Mesenchymal stem cell (in vitro differentiated cells and primary cell): ENCODE measurements around the gene ZSWIM7.
"Not testable (repeated sequence)": the region's sequence is repeated elsewhere in the genome, so short reads cannot be mapped to it uniquely, and the experiment has no call there.

Experiments
- DNase-seq: peaks from one replicate; pipeline ENCODE4 v3.0.0-alpha.2; 2013
- H2AFZ ChIP-seq: one replicate; pipeline ENCODE4 v1.6.1; 2013; ENCODE audit warnings: low read depth, mild to moderate bottlenecking, control low read depth, inconsistent platforms, low read length, moderate library complexity
- H2AK5ac ChIP-seq: 2 replicates; pipeline ENCODE4 v1.6.1; 2013; ENCODE audit warnings: low read length, moderate library complexity, mild to moderate bottlenecking, inconsistent platforms; ENCODE audit not compliant: severe bottlenecking
- H2BK120ac ChIP-seq: one replicate; pipeline ENCODE4 v1.6.1; 2013; ENCODE audit warnings: low read depth, mild to moderate bottlenecking, inconsistent platforms, low read length, moderate library complexity
- H2BK12ac ChIP-seq, 2 experiments: one replicate each; pipeline ENCODE4 v1.6.1; 2013; ENCODE audit warnings: inconsistent platforms in 2 of 2, low read length in 2 of 2, mild to moderate bottlenecking in 2 of 2, moderate library complexity in 2 of 2, control low read depth in 1 of 2
- H2BK15ac ChIP-seq: one replicate; pipeline ENCODE4 v1.6.1; 2013; ENCODE audit warnings: mild to moderate bottlenecking, low read depth, inconsistent platforms; ENCODE audit not compliant: poor library complexity, severe bottlenecking
- H2BK5ac ChIP-seq: 2 replicates; pipeline ENCODE4 v1.6.1; 2013; ENCODE audit warnings: low read depth, mild to moderate bottlenecking, low read length, control low read depth, inconsistent platforms; ENCODE audit not compliant: poor library complexity, severe bottlenecking
- H3K14ac ChIP-seq, 2 experiments: one replicate each; pipeline ENCODE4 v1.6.1; 2013; ENCODE audit warnings: inconsistent platforms in 2 of 2, low read length in 2 of 2, control low read depth in 1 of 2, mild to moderate bottlenecking in 1 of 2, moderate library complexity in 1 of 2
- H3K18ac ChIP-seq, 2 experiments: one replicate each; pipeline ENCODE4 v1.6.1; 2013; ENCODE audit warnings: inconsistent platforms in 2 of 2, low read length in 2 of 2, control low read depth in 1 of 2, low read depth in 1 of 2, mild to moderate bottlenecking in 1 of 2
- H3K23ac ChIP-seq, 2 experiments: one replicate each; pipeline ENCODE4 v1.6.1; 2013; ENCODE audit warnings: inconsistent platforms in 2 of 2, low read length in 2 of 2, mild to moderate bottlenecking in 2 of 2, moderate library complexity in 2 of 2, control low read depth in 1 of 2
- H3K27ac ChIP-seq: 2 replicates; pipeline ENCODE4 v1.5.1; 2013; ENCODE audit warnings: mild to moderate bottlenecking, moderate library complexity, low read length, control low read depth, inconsistent platforms; ENCODE audit not compliant: poor library complexity, severe bottlenecking
- H3K27me3 ChIP-seq, 2 experiments: 2 replicates each; pipeline versions ENCODE4 v1.6.1 to v1.7.0; 2013; ENCODE audit warnings: low read length in 2 of 2, mild to moderate bottlenecking in 2 of 2, moderate library complexity in 2 of 2, control low read depth in 1 of 2, inconsistent platforms in 1 of 2; ENCODE audit not compliant: control insufficient read depth in 1 of 2, insufficient read depth in 1 of 2
- H3K36me3 ChIP-seq, 2 experiments: 2 replicates each; pipeline versions ENCODE4 v1.6.1 to v1.7.0; 2013; ENCODE audit warnings: low read length in 2 of 2, control low read depth in 1 of 2, inconsistent platforms in 1 of 2, low read depth in 1 of 2, mild to moderate bottlenecking in 1 of 2; ENCODE audit not compliant: insufficient read depth in 2 of 2, control insufficient read depth in 1 of 2
- H3K4ac ChIP-seq, 2 experiments: one replicate each; pipeline ENCODE4 v1.6.1; 2013; ENCODE audit warnings: inconsistent platforms in 2 of 2, low read length in 2 of 2, mild to moderate bottlenecking in 2 of 2, moderate library complexity in 2 of 2, control low read depth in 1 of 2, low read depth in 1 of 2
- H3K4me1 ChIP-seq: 2 replicates; pipeline ENCODE4 v1.6.1; 2013; ENCODE audit warnings: low read depth, low read length, control low read depth; ENCODE audit not compliant: control insufficient read depth, insufficient read depth
- H3K4me2 ChIP-seq: 2 replicates; pipeline ENCODE4 v1.6.1; 2013; ENCODE audit warnings: low read length, mild to moderate bottlenecking, inconsistent platforms; ENCODE audit not compliant: poor library complexity, severe bottlenecking
- H3K4me3 ChIP-seq, 2 experiments: 2 replicates each; pipeline versions ENCODE4 v1.5.1 to v1.7.0; 2013; ENCODE audit warnings: low read length in 2 of 2, mild to moderate bottlenecking in 2 of 2, control low read depth in 1 of 2, low read depth in 1 of 2; ENCODE audit not compliant: insufficient read depth in 1 of 2
- H3K79me1 ChIP-seq: replicated peaks from 2 replicates; pipeline ENCODE4 v1.6.1; 2013; ENCODE audit warnings: mild to moderate bottlenecking, control low read depth, low read length, inconsistent platforms; ENCODE audit not compliant: poor library complexity, severe bottlenecking
- H3K9ac ChIP-seq: 2 replicates; pipeline ENCODE4 v1.7.0; 2013; ENCODE audit warnings: mild to moderate bottlenecking, low read length, moderate library complexity
- H3K9me3 ChIP-seq: 2 replicates; pipeline ENCODE4 v1.7.0; 2013; ENCODE audit warnings: mild to moderate bottlenecking, low read length; ENCODE audit not compliant: control insufficient read depth
- H4K8ac ChIP-seq: one replicate; pipeline ENCODE4 v1.6.1; 2013; ENCODE audit warnings: inconsistent platforms, mild to moderate bottlenecking, low read length, moderate library complexity
- H4K91ac ChIP-seq: one replicate; pipeline ENCODE4 v1.6.1; 2013; ENCODE audit warnings: mild to moderate bottlenecking, low read length, inconsistent platforms
- WGBS: methylation state at CpG from one replicate; pipeline ENCODE4 v1.1.7; 2013; ENCODE audit warnings: mixed read lengths; 5-methylcytosine and 5-hydroxymethylcytosine counted together

ZSWIM7 gene

GRCh38 chr17:15979013-15979412 lies 20.5 kb downstream of the ZSWIM7 start:
- no CpG with 5 or more reads among the region's 4 CpGs for WGBS
- DNase-seq, H3K18ac ChIP-seq, H3K4ac ChIP-seq, H3K23ac ChIP-seq, H3K27me3 ChIP-seq, H4K91ac ChIP-seq, H4K8ac ChIP-seq, H2BK120ac ChIP-seq, H3K4me1 ChIP-seq, H2AK5ac ChIP-seq, H3K9ac ChIP-seq, H3K4me3 ChIP-seq, H2BK15ac ChIP-seq, H3K4me2 ChIP-seq, H2BK12ac ChIP-seq, H2BK5ac ChIP-seq, H3K9me3 ChIP-seq, H3K14ac ChIP-seq, H2AFZ ChIP-seq, H3K27ac ChIP-seq: not testable (repeated sequence)
- Histone ChIP-seq H3K79me1 (peaks cover 15% of the 10 kb centered on the region), H3K36me3 (peaks cover 7 to 59% of the 10 kb centered on the region in 2 experiments)

GRCh38 chr17:15978606-15979005 lies 20.9 kb downstream of the ZSWIM7 start:
- Histone ChIP-seq H3K27ac (no peak overlapping the region), H3K36me3 (peaks cover 7 to 56% of the 10 kb centered on the region in 2 experiments), H2BK120ac (no peak overlapping the region), H3K4ac (no peak overlapping the region), H3K9me3 (no peaks in the 10 kb centered on the region), H2BK5ac (no peak overlapping the region), H3K18ac (no peak overlapping the region), H3K9ac (no peak overlapping the region), H2AK5ac (no peak overlapping the region), H3K79me1 (peaks cover 15% of the 10 kb centered on the region), H3K27me3 (no peaks in the 10 kb centered on the region), H2AFZ (no peak overlapping the region), H4K8ac (no peak overlapping the region), H3K4me2 (no peak overlapping the region), H2BK15ac (no peak overlapping the region), H3K4me1 (no peaks in the 10 kb centered on the region), H4K91ac (no peak overlapping the region), H3K4me3 (no peak overlapping the region), H3K14ac (no peak overlapping the region), H3K23ac (no peak overlapping the region), H2BK12ac (no peak overlapping the region)
- WGBS, result 89% methylated on average over 1 of the region's 1 CpG
- no peak for DNase-seq

DNA sequence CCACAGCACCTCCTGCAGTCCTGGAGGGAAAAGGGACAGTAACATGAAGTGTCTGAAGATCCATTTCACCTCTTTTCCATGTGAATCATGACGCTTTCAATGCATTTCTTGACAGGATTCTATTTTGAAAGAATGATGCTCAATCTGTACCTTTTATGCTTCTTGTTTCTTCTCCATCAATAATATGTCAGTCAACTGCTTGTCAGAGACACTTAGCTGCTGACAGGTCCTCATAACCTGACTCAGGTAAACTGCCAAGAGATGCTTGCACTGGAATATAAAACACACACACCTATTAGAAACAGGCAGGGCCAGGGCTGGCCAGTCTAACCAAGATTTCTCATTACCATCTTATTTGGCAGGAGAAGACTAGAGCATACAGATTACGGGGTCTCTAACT lies 21.6 kb downstream of the ZSWIM7 start:
- H3K4me1 ChIP-seq, result peaks cover 3% of the 10 kb centered on the region
- no peak for DNase-seq
- no peak overlapping the region for H2AFZ ChIP-seq
- peaks cover 19% of the 10 kb centered on the region for H3K79me1 ChIP-seq
- H3K4me2 ChIP-seq, result no peak overlapping the region
- no peak overlapping the region for H3K23ac ChIP-seq
- H4K8ac ChIP-seq, result no peak overlapping the region
- no peak overlapping the region for H3K18ac ChIP-seq
- no peaks in the 10 kb centered on the region for H3K9me3 ChIP-seq
- no peak overlapping the region for H3K4ac ChIP-seq
- no peak overlapping the region for H2BK12ac ChIP-seq
- 100% methylated on average over 2 of the region's 2 CpGs for WGBS
- H3K14ac ChIP-seq, result no peak overlapping the region
- no peak overlapping the region for H2AK5ac ChIP-seq
- H3K9ac ChIP-seq, result no peak overlapping the region
- H3K4me3 ChIP-seq, result no peak overlapping the region
- no peaks in the 10 kb centered on the region for H3K27me3 ChIP-seq
- H2BK5ac ChIP-seq, result no peak overlapping the region
- no peak overlapping the region for H4K91ac ChIP-seq
- H3K36me3 ChIP-seq, result peaks cover 7 to 56% of the 10 kb centered on the region in 2 experiments
- H3K27ac ChIP-seq, result no peak overlapping the region
- H2BK15ac ChIP-seq, result no peak overlapping the region
- H2BK120ac ChIP-seq, result no peak overlapping the region

DNA sequence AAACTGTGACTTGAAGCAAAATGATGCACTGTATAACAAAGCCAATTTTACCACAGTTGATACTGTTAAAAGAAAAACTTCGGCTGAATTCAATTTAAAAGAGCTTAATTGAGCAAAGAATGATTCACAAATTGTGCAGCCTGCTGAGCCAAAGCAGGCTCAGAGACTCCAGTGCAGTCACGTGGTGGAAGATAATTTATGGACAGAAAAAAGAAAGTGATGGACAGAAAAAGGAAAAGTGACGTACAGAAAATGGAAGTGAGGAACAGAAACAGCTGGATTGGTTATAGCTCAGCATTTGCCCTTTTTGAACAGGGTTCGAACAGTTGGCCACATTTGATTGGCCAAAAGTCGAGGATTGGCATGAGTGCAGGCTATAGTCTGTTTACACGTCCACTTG lies 25.7 kb downstream of the ZSWIM7 start:
- H3K14ac ChIP-seq, result no peak overlapping the region
- 95% methylated on average over 6 of the region's 6 CpGs for WGBS

More for the DNA sequence above, 25.7 kb downstream of the ZSWIM7 start:
- H3K4me1 ChIP-seq, result peaks cover 3% of the 10 kb centered on the region
- no peak overlapping the region for H3K27ac ChIP-seq
- H3K23ac ChIP-seq, result no peak overlapping the region
- no peak overlapping the region for H4K91ac ChIP-seq
- no peak overlapping the region for H4K8ac ChIP-seq
- H3K9ac ChIP-seq, result peak overlapping the region; percentile 5
- H2BK12ac ChIP-seq, result no peak overlapping the region
- H2BK15ac ChIP-seq, result no peak overlapping the region
- H3K36me3 ChIP-seq, result peaks cover 7 to 38% of the 10 kb centered on the region in 2 experiments
- H2BK120ac ChIP-seq, result no peak overlapping the region
- no peak overlapping the region for H2BK5ac ChIP-seq
- H3K9me3 ChIP-seq, result no peaks in the 10 kb centered on the region
- no peak overlapping the region for H2AK5ac ChIP-seq
- no peak overlapping the region for H3K4ac ChIP-seq
- H3K18ac ChIP-seq, result no peak overlapping the region
- H3K27me3 ChIP-seq, result no peaks in the 10 kb centered on the region
- no peak overlapping the region for H3K4me2 ChIP-seq
- DNase-seq, result no peak
- H3K4me3 ChIP-seq, result no peak overlapping the region
- peaks cover 34% of the 10 kb centered on the region for H3K79me1 ChIP-seq
- H2AFZ ChIP-seq, result no peak overlapping the region
